Measurements from ENCODE around the gene CCDC183.

Gene CCDC183

GRCh38 chr9:136784249-136784996 is 11.7 kb upstream of the CCDC183 start:
- in situ Hi-C loops (cut with MboI; ENCODE audit: low sequenced_read_pairs), result loop anchor here (25.0 kb wide), 2 partner anchors 253 to 428 kb away; partner anchors contain the start of genes ABCA2, FUT7, NDOR1 and NPDC1

- in situ Hi-C loops (cut with MboI; ENCODE audit: low sequenced_read_pairs), result loop anchor here (25.0 kb wide), 2 partner anchors 252 to 427 kb away; partner anchors contain the start of genes ABCA2, FUT7, NDOR1 and NPDC1
These were observed 11.2 kb upstream of the CCDC183 start for GRCh38 chr9:136784997-136785361.

GRCh38 chr9:136785565-136786355 is 10.4 kb upstream of the CCDC183 start:
- in situ Hi-C loops (cut with MboI; ENCODE audit: low sequenced_read_pairs), result loop anchor here (25.0 kb wide), 2 partner anchors 252 to 427 kb away; partner anchors contain the start of genes ABCA2, FUT7, NDOR1 and NPDC1

- in situ Hi-C loops (cut with MboI; ENCODE audit: low sequenced_read_pairs), result loop anchor here (25.0 kb wide), 2 partner anchors 251 to 426 kb away; partner anchors contain the start of genes ABCA2, FUT7, NDOR1 and NPDC1
These were observed 9.7 kb upstream of the CCDC183 start for GRCh38 chr9:136786451-136786850.

- in situ Hi-C loops (cut with MboI; ENCODE audit: low sequenced_read_pairs), result loop anchor here (25.0 kb wide), 2 partner anchors 250 to 425 kb away; partner anchors contain the start of genes ABCA2, FUT7, NDOR1 and NPDC1
These were observed 9.2 kb upstream of the CCDC183 start for GRCh38 chr9:136786983-136787382.

GRCh38 chr9:136787690-136788400 is 8.3 kb upstream of the CCDC183 start:
- in situ Hi-C loops (cut with MboI; ENCODE audit: low sequenced_read_pairs), result loop anchor here (25.0 kb wide), 2 partner anchors 249 to 424 kb away; partner anchors contain the start of genes ABCA2, FUT7, NDOR1 and NPDC1

- in situ Hi-C loops (cut with MboI; ENCODE audit: low sequenced_read_pairs), result loop anchor here (25.0 kb wide), 2 partner anchors 248 to 423 kb away; partner anchors contain the start of genes ABCA2, FUT7, NDOR1 and NPDC1
These were observed 7.3 kb upstream of the CCDC183 start for GRCh38 chr9:136788644-136789522.

- in situ Hi-C loops (cut with MboI; ENCODE audit: low sequenced_read_pairs), result loop anchor here (25.0 kb wide), 2 partner anchors 248 to 423 kb away; partner anchors contain the start of genes ABCA2, FUT7, NDOR1 and NPDC1
These were observed 6.6 kb upstream of the CCDC183 start for GRCh38 chr9:136789523-136789937.

- in situ Hi-C loops (cut with MboI; ENCODE audit: low sequenced_read_pairs), result loop anchor here (25.0 kb wide), 2 partner anchors 246 to 421 kb away; partner anchors contain the start of genes ABCA2, FUT7, NDOR1 and NPDC1
These were observed 5.3 kb upstream of the CCDC183 start, which contains the start of gene TMEM141 for GRCh38 chr9:136790640-136791515. Gene TMEM141 (plus strand): TSS chr9:136791344. CDS start chr9:136791371, 27 bp downstream.

- in situ Hi-C loops (cut with MboI; ENCODE audit: low sequenced_read_pairs), result loop anchor here (25.0 kb wide), 2 partner anchors 246 to 421 kb away; partner anchors contain the start of genes ABCA2, FUT7, NDOR1 and NPDC1
These were observed 4.4 kb upstream of the CCDC183 start for GRCh38 chr9:136791516-136792276.

GRCh38 chr9:136792321-136793085 is 3.6 kb upstream of the CCDC183 start:
- in situ Hi-C loops (cut with MboI; ENCODE audit: low sequenced_read_pairs), result loop anchor here (25.0 kb wide), 2 partner anchors 245 to 420 kb away; partner anchors contain the start of genes ABCA2, FUT7, NDOR1 and NPDC1

- in situ Hi-C loops (cut with MboI; ENCODE audit: low sequenced_read_pairs), result loop anchor here (25.0 kb wide), 2 partner anchors 244 to 419 kb away; partner anchors contain the start of genes ABCA2, FUT7, NDOR1 and NPDC1
These were observed 2.8 kb upstream of the CCDC183 start for GRCh38 chr9:136793086-136793946.

GRCh38 chr9:136794281-136794999 is 1.7 kb upstream of the CCDC183 start:
- in situ Hi-C loops (cut with MboI; ENCODE audit: low sequenced_read_pairs), result loop anchor here (25.0 kb wide), 2 partner anchors 243 to 418 kb away; partner anchors contain the start of genes ABCA2, FUT7, NDOR1 and NPDC1

- in situ Hi-C loops (cut with MboI; ENCODE audit: low sequenced_read_pairs), result loop anchor here (25.0 kb wide), 2 partner anchors 242 to 417 kb away; partner anchors contain the start of genes ABCA2, FUT7, NDOR1 and NPDC1
These were observed 1.2 kb upstream of the CCDC183 start for GRCh38 chr9:136795000-136795348.
